HepG2 (cell line): ENCODE data around the gene TEX19. TPM values are rescaled to one million over a fixed set of nuclear protein-coding genes. Genes with fewer than 3 reads are reported as not detected.

Experiments used
- ATAC-seq: fragments of 200-7000 bp; cut with Tn5 transposase; 3 replicates; pipeline ENCODE4 v1.9.1; 2020; ENCODE audit warnings: mild to moderate bottlenecking, moderate library complexity
- BruUV-seq: library from RNA; stranded (reverse); fragments of 400-500 nt; replicated peaks from 2 replicates; lab custom pipeline; 2021; lab: Mats Ljungman, UMichigan
- CTCF ChIA-PET: fragments of 300-600 bp; formaldehyde crosslinking; extraction: SDS; loops from one replicate; lab custom pipeline; 2021; ENCODE audit warnings: low total read pairs, inconsistent platforms, low intra/inter-chr PET ratio; lab: Yijun Ruan, JAX
- POLR2A ChIA-PET: fragments of 350-600 bp; sonication (Branson Sonifier 250); formaldehyde crosslinking; loops from one replicate; lab custom pipeline; 2020; ENCODE audit warnings: antibody characterized with exemption, inconsistent platforms; lab: Yijun Ruan, JAX
- DNase-seq: peaks from one replicate; pipeline ENCODE4 v3.0.0-alpha.2; 2015; ENCODE audit warnings: low spot score
- FAIRE-seq: peaks from 3 replicates; lab custom pipeline; 2011; peaks lifted over from hg19 to GRCh38; lab: Jason Lieb, UNC
- H2AFZ ChIP-seq: one replicate; pipeline ENCODE4 v1.6.1; 2011; ENCODE audit warnings: low read length, inconsistent platforms
- H3K27ac ChIP-seq: fragments of 300-600 bp; 3 replicates; pipeline ENCODE4 v1.8.0; 2011; ENCODE audit warnings: mixed run types, mild to moderate bottlenecking, mixed read lengths, low read length, inconsistent platforms; ENCODE audit not compliant: insufficient read depth; ENCODE audit errors: extremely low read length
- H3K27me3 ChIP-seq, 2 experiments: fragments of 200-600 bp in 1 of 2; 2 replicates in 1 of 2; 3 replicates in 1 of 2; pipeline versions ENCODE4 v1.6.0 to v1.8.0; 2011; ENCODE audit warnings: low read length in 2 of 2, mild to moderate bottlenecking in 2 of 2, moderate library complexity in 2 of 2, inconsistent platforms in 1 of 2; ENCODE audit not compliant: insufficient read depth in 2 of 2, control insufficient read depth in 1 of 2
- H3K36me3 ChIP-seq, 2 experiments: fragments of 200-600 bp in 1 of 2; replicated peaks in 1 of 2; 2 replicates in 1 of 2; 3 replicates in 1 of 2; pipeline versions ENCODE4 v1.5.1 to v1.8.0; 2011; ENCODE audit warnings: low read length in 2 of 2, inconsistent platforms in 1 of 2; ENCODE audit not compliant: insufficient read depth in 2 of 2, control insufficient read depth in 1 of 2
- H3K4me1 ChIP-seq: 2 replicates; pipeline ENCODE4 v1.5.1; 2012; ENCODE audit warnings: low read length, inconsistent platforms; ENCODE audit not compliant: insufficient read depth
- H3K4me2 ChIP-seq: 2 replicates; pipeline ENCODE4 v1.6.0; 2011; ENCODE audit warnings: low read depth, low read length, inconsistent platforms
- H3K4me3 ChIP-seq, 3 experiments: fragments of 200-600 bp in 1 of 3; sonication (generic), shearing (Covaris generic) in 1 of 3; replicated peaks in 1 of 3; 2 replicates each; pipeline ENCODE4 v1.5.1; 2011 to 2016; ENCODE audit warnings: low read length in 3 of 3, inconsistent platforms in 2 of 3, low read depth in 2 of 3, mild to moderate bottlenecking in 2 of 3, control low read depth in 1 of 3, mixed read lengths in 1 of 3; ENCODE audit not compliant: insufficient read depth in 1 of 3
- H3K79me2 ChIP-seq: one replicate; pipeline ENCODE4 v1.6.1; 2011; ENCODE audit warnings: low read length, inconsistent platforms; ENCODE audit not compliant: insufficient read depth
- H3K9ac ChIP-seq: 2 replicates; pipeline ENCODE4 v1.6.0; 2011; ENCODE audit warnings: mild to moderate bottlenecking, low read depth, low read length, inconsistent platforms; ENCODE audit not compliant: insufficient read depth
- H3K9me3 ChIP-seq: 2 replicates; pipeline ENCODE4 v1.5.1; 2012; ENCODE audit warnings: mild to moderate bottlenecking, low read length
- H4K20me1 ChIP-seq: 2 replicates; pipeline ENCODE4 v1.6.0; 2011; ENCODE audit warnings: inconsistent platforms, mild to moderate bottlenecking, low read length, moderate library complexity; ENCODE audit not compliant: insufficient read depth
- FUBP1 ChIP-seq: sonication (generic); formaldehyde crosslinking; IDR thresholded peaks from 2 replicates; pipeline ENCODE4 v1.5.1; 2020; ENCODE audit warnings: missing genetic modification reagents, mild to moderate bottlenecking, borderline replicate concordance
- ONECUT2 ChIP-seq: sonication (generic); formaldehyde crosslinking; IDR thresholded peaks from 2 replicates; pipeline ENCODE4 v1.4.0; 2020; ENCODE audit warnings: missing genetic modification reagents
- SMAD1 ChIP-seq: sonication (generic); formaldehyde crosslinking; IDR thresholded peaks from 2 replicates; pipeline ENCODE4 v1.4.0; 2020; ENCODE audit warnings: missing genetic modification reagents, low read depth, mild to moderate bottlenecking, borderline replicate concordance
- TBX3 ChIP-seq: fragments of 450-650 bp; IDR thresholded peaks from 2 replicates; pipeline ENCODE4 v1.6.1; 2017; ENCODE audit warnings: antibody characterized with exemption, mild to moderate bottlenecking, inconsistent platforms, borderline replicate concordance
- ZFP91 ChIP-seq: sonication (generic); formaldehyde crosslinking; IDR thresholded peaks from 2 replicates; pipeline ENCODE4 v1.9.0; 2022; ENCODE audit warnings: missing genetic modification reagents, mild to moderate bottlenecking, borderline replicate concordance
- ZNF687 ChIP-seq: sonication (generic); formaldehyde crosslinking; IDR thresholded peaks from 2 replicates; pipeline ENCODE4 v1.5.1; 2020; ENCODE audit warnings: mild to moderate bottlenecking, missing genetic modification reagents, moderate library complexity
- WGBS: methylation state at CpG from one replicate; pipeline ENCODE4 v1.1.6; 2017; ENCODE audit warnings: low lambda C conversion rate; 5-methylcytosine and 5-hydroxymethylcytosine counted together
- in situ Hi-C: cut with HindIII; loops from 2 replicates; pipeline ENCODE4 v1.10.0; 2017; ENCODE audit warnings: low pct_unique_long_range_greater_than_20kb; ENCODE audit not compliant: extremely low pct_ligation_motif_present
- intact Hi-C: fragments of 100-400 bp; cut with micrococcal nuclease; formaldehyde crosslinking; loops from one replicate; pipeline ENCODE4 v1.10.0; 2022; ENCODE audit not compliant: unreplicated experiment
- polyA plus RNA-seq, 8 experiments: library from polyadenylated mRNA; depleted of rRNA in 3 of 8; stranded (reverse) in 7 of 8; unstranded in 1 of 8; fragments of >200 nt; fragmentation: Illumina TruSeq in 4 of 8; extraction: Trizol in 4 of 8; gene quantifications; 2 replicates each; pipeline versions ENCODE4 v1.2.1 to v1.2.3, GENCODE V29; 2011 to 2016; ENCODE audit warnings: low read depth in 4 of 8, missing spikeins in 1 of 8, mixed read lengths in 1 of 8; ENCODE audit not compliant: insufficient read depth in 1 of 8
- total RNA-seq, 5 experiments: library from RNA; depleted of rRNA; stranded (reverse); fragments of >200 nt; fragmentation: Illumina TruSeq; extraction: Trizol; gene quantifications; 2 replicates each; pipeline ENCODE4 v1.2.3, GENCODE V29; 2016; ENCODE audit warnings: low read depth in 1 of 5

TEX19 gene
- total and polyA plus RNA-seq, 2 of the 13 experiments (the other 11 are each of a cell fraction or from before 2014, with no cell fraction given) = 1.3 to 6.0 TPM

- 94% methylated on average over 13 of the region's 13 CpGs for WGBS
- ChIA-PET CTCF (no interaction called here), POLR2A (no interaction called here)
- intact Hi-C loops (no loop called here), in situ Hi-C loops (no loop called here)
- FAIRE-seq = no peak
- Histone ChIP-seq H3K9ac (no peak overlapping the region), H3K27ac (no peak overlapping the region), H3K4me2 (no peak overlapping the region), H2AFZ (no peak overlapping the region), H3K27me3 (no peaks in the 10 kb centered on the region; a peak in 1 of 5 replicates), H3K9me3 (no peaks in the 10 kb centered on the region), H3K79me2 (peaks cover 3% of the 10 kb centered on the region), H3K4me3 (no peak overlapping the region), H3K4me1 (peaks cover 38% of the 10 kb centered on the region), H4K20me1 (no peaks in the 10 kb centered on the region), H3K36me3 (no peaks in the 10 kb centered on the region)
- DNase-seq = no peak
- no peak for ATAC-seq
- TF ChIP-seq ZFP91 (CRISPR knock-in tag) = no peak
- TF ChIP-seq ONECUT2 (CRISPR knock-in tag) = no peak
- TF ChIP-seq TBX3 = no peak
- no TSS peak for BruUV-seq
Measured at GRCh38 chr17:82311971-82312370, 47.1 kb upstream of the TEX19 start.

- CTCF ChIA-PET = no interaction called here
- ATAC-seq = no peak
- intact Hi-C loops (no loop called here), in situ Hi-C loops (no loop called here)
- 91% methylated on average over 28 of the region's 28 CpGs for WGBS
- no peak for DNase-seq
- FAIRE-seq = no peak
- Histone ChIP-seq H2AFZ (no peak overlapping the region), H3K4me1 (peaks cover 53% of the 10 kb centered on the region), H3K79me2 (peaks cover 3% of the 10 kb centered on the region), H3K9me3 (no peaks in the 10 kb centered on the region), H4K20me1 (no peaks in the 10 kb centered on the region), H3K27ac (no peak overlapping the region), H3K4me2 (no peak overlapping the region), H3K27me3 (no peaks in the 10 kb centered on the region; a peak in 1 of 5 replicates), H3K36me3 (no peaks in the 10 kb centered on the region), H3K9ac (no peak overlapping the region), H3K4me3 (no peak overlapping the region)
- POLR2A ChIA-PET = interaction anchor here (1.0 to 1.5 kb wide), 4 partner anchors 9 to 21 kb away, joined by 3 to 5 read pairs (median 4); no protein-coding TSS in a partner anchor
- BruUV-seq = no TSS peak
- 0 out of 2 replicates have a peak, but pooled peaks have one; percentile 25 for TF ChIP-seq ZNF687 (CRISPR knock-in tag)
- no peak for TF ChIP-seq SMAD1 (CRISPR knock-in tag)
- no peak for TF ChIP-seq FUBP1
Measured at GRCh38 chr17:82313195-82314011, 45.6 kb upstream of the TEX19 start.
